IMR-90 (cell line): ENCODE results near the gene RPA3. TPM values are rescaled to one million over a fixed set of nuclear protein-coding genes. Genes with fewer than 3 reads are reported as not detected.

Experiments used
- ATAC-seq: fragments of 200-7000 bp; cut with Tn5 transposase; 2 replicates; pipeline ENCODE4 v1.9.1; 2020; ENCODE audit warnings: low read depth, mild to moderate bottlenecking, moderate library complexity
- BruUV-seq: library from RNA; stranded (reverse); fragments of 400-500 nt; replicated peaks from 2 replicates; lab custom pipeline; 2021; lab: Mats Ljungman, UMichigan
- CTCF ChIA-PET: fragments of 300-600 bp; formaldehyde crosslinking; extraction: SDS; loops from one replicate; lab custom pipeline; 2021; ENCODE audit warnings: antibody characterized with exemption; lab: Yijun Ruan, JAX
- POLR2A ChIA-PET: fragments of 300-600 bp; sonication (Branson Sonifier 250); formaldehyde crosslinking; loops from one replicate; lab custom pipeline; 2022; ENCODE audit warnings: antibody characterized with exemption; ENCODE audit not compliant: unreplicated experiment; lab: Charles Lee
- DNase-seq: peaks from one replicate; pipeline ENCODE4 v3.0.0; 2013
- H2AFZ ChIP-seq: replicated peaks from 2 replicates; pipeline ENCODE3; 2013; ENCODE audit warnings: low read length, mild to moderate bottlenecking; ENCODE audit not compliant: poor library complexity
- H2AK5ac ChIP-seq: 2 replicates; pipeline ENCODE4 v1.6.1; 2013; ENCODE audit warnings: low read depth, low read length, inconsistent platforms
- H2AK9ac ChIP-seq: replicated peaks from 2 replicates; pipeline ENCODE3; 2013; ENCODE audit warnings: mild to moderate bottlenecking, low read depth, low read length, moderate library complexity; ENCODE audit not compliant: poor library complexity
- H2BK120ac ChIP-seq: 2 replicates; pipeline ENCODE4 v1.6.1; 2013; ENCODE audit warnings: low read depth, low read length, inconsistent platforms
- H2BK15ac ChIP-seq: 3 replicates; pipeline ENCODE4 v1.6.1; 2013; ENCODE audit warnings: low read depth, low read length, inconsistent platforms
- H2BK20ac ChIP-seq: 2 replicates; pipeline ENCODE4 v1.6.1; 2013; ENCODE audit warnings: low read depth, mild to moderate bottlenecking, inconsistent platforms, low read length, moderate library complexity
- H2BK5ac ChIP-seq: 2 replicates; pipeline ENCODE4 v1.6.1; 2013; ENCODE audit warnings: mild to moderate bottlenecking, low read depth, low read length, inconsistent platforms; ENCODE audit not compliant: poor library complexity, severe bottlenecking
- H3K14ac ChIP-seq: replicated peaks from 2 replicates; pipeline ENCODE4 v1.6.1; 2013; ENCODE audit warnings: low read depth, low read length, inconsistent platforms
- H3K18ac ChIP-seq: 2 replicates; pipeline ENCODE4 v1.6.1; 2013; ENCODE audit warnings: low read depth, low read length, control low read depth
- H3K23ac ChIP-seq: 2 replicates; pipeline ENCODE4 v1.6.1; 2013; ENCODE audit warnings: low read depth, low read length, inconsistent platforms
- H3K27ac ChIP-seq: 2 replicates; pipeline ENCODE4 v1.5.1; 2013; ENCODE audit warnings: mild to moderate bottlenecking, control low read depth, low read length; ENCODE audit not compliant: insufficient read depth
- H3K27me3 ChIP-seq: 2 replicates; pipeline ENCODE4 v1.6.1; 2013; ENCODE audit warnings: low read length; ENCODE audit not compliant: control insufficient read depth, insufficient read depth
- H3K36me3 ChIP-seq: 2 replicates; pipeline ENCODE4 v1.6.1; 2013; ENCODE audit warnings: low read length, mixed read lengths; ENCODE audit not compliant: control insufficient read depth, insufficient read depth
- H3K4ac ChIP-seq: 2 replicates; pipeline ENCODE4 v1.6.1; 2013; ENCODE audit warnings: low read depth, low read length, inconsistent platforms
- H3K4me1 ChIP-seq: 2 replicates; pipeline ENCODE4 v1.6.1; 2013; ENCODE audit warnings: low read length, mixed read lengths; ENCODE audit not compliant: control insufficient read depth, insufficient read depth
- H3K4me2 ChIP-seq: 2 replicates; pipeline ENCODE4 v1.6.1; 2013; ENCODE audit warnings: low read depth, mild to moderate bottlenecking, control low read depth, low read length, moderate library complexity
- H3K4me3 ChIP-seq: 2 replicates; pipeline ENCODE4 v1.5.1; 2013; ENCODE audit warnings: low read depth, mild to moderate bottlenecking, control low read depth, low read length, moderate library complexity; ENCODE audit not compliant: insufficient read depth
- H3K56ac ChIP-seq: 2 replicates; pipeline ENCODE4 v1.6.1; 2013; ENCODE audit warnings: low read length, inconsistent platforms; ENCODE audit not compliant: insufficient read depth; ENCODE audit errors: extremely low read depth
- H3K79me1 ChIP-seq, 2 experiments: 2 replicates each; pipeline ENCODE4 v1.6.1; 2013; ENCODE audit warnings: low read length in 2 of 2, inconsistent platforms in 1 of 2, low read depth in 1 of 2
- H3K9ac ChIP-seq: 2 replicates; pipeline ENCODE4 v1.6.1; 2013; ENCODE audit warnings: low read depth, low read length, control low read depth
- H3K9me1 ChIP-seq: 2 replicates; pipeline ENCODE4 v1.6.1; 2013; ENCODE audit warnings: low read length, inconsistent platforms; ENCODE audit not compliant: insufficient read depth
- H3K9me3 ChIP-seq: 2 replicates; pipeline ENCODE4 v1.6.1; 2013; ENCODE audit warnings: low read length; ENCODE audit not compliant: control insufficient read depth, insufficient read depth
- H4K20me1 ChIP-seq: 2 replicates; pipeline ENCODE4 v1.6.1; 2013; ENCODE audit warnings: low read length, inconsistent platforms; ENCODE audit not compliant: insufficient read depth
- H4K5ac ChIP-seq: 2 replicates; pipeline ENCODE4 v1.6.1; 2013; ENCODE audit warnings: mild to moderate bottlenecking, low read depth, low read length, control low read depth
- H4K8ac ChIP-seq, 2 experiments: 2 replicates each; pipeline ENCODE4 v1.6.1; 2013; ENCODE audit warnings: low read depth in 2 of 2, low read length in 2 of 2, control low read depth in 1 of 2, inconsistent platforms in 1 of 2
- H4K91ac ChIP-seq: 2 replicates; pipeline ENCODE4 v1.6.1; 2013; ENCODE audit warnings: low read depth, low read length, inconsistent platforms; ENCODE audit not compliant: insufficient read depth
- CHD1 ChIP-seq: IDR thresholded peaks from 2 replicates; pipeline ENCODE4 v1.6.1; 2012; ENCODE audit warnings: low read depth, low read length, improper control_type of control experiment
- RFX5 ChIP-seq: IDR thresholded peaks from 2 replicates; pipeline ENCODE4 v1.8.0; 2012; ENCODE audit warnings: low read depth, mild to moderate bottlenecking, low read length, moderate library complexity
- WGBS, 2 experiments: methylation state at CpG; one replicate each; pipeline versions ENCODE4 v1.1.5 to v1.1.7; 2013; ENCODE audit warnings: missing lambda C conversion rate in 2 of 2; ENCODE audit not compliant: insufficient read length in 1 of 2; ENCODE audit errors: extremely low coverage in 2 of 2; 5-methylcytosine and 5-hydroxymethylcytosine counted together
- dilution Hi-C: fragments of 300-500 bp; cut with HindIII; formaldehyde crosslinking; loops from one replicate; pipeline ENCODE4 v1.14.3; 2018; ENCODE audit warnings: low sequenced_read_pairs; ENCODE audit not compliant: unreplicated experiment
- in situ Hi-C: fragments of 300-500 bp; cut with MboI; formaldehyde crosslinking; loops from 3 replicates; pipeline ENCODE4 v1.14.3; 2019; ENCODE audit warnings: low sequenced_read_pairs, inconsistent platforms, mixed read lengths
- intact Hi-C: fragments of 100-400 bp; cut with micrococcal nuclease; formaldehyde crosslinking; loops from 2 replicates; pipeline ENCODE4 v1.10.0; 2022
- polyA plus RNA-seq, 3 experiments: library from polyadenylated mRNA; depleted of rRNA; stranded (reverse); fragments of >200 nt; gene quantifications; 2 replicates each; pipeline ENCODE4 v1.2.3, GENCODE V29; 2012; ENCODE audit warnings: low replicate concordance in 1 of 3
- total RNA-seq: library from RNA; depleted of rRNA; stranded (reverse); fragments of >200 nt; gene quantifications from 2 replicates; pipeline ENCODE4 v1.2.3, GENCODE V29; 2012
- TF ChIP-seq, protein P1 (sequence below): fragments of 150-350 bp; IDR thresholded peaks from 2 replicates; pipeline ENCODE4 v1.6.1; 2017; ENCODE audit warnings: mild to moderate bottlenecking, antibody characterized with exemption, low read length, low read depth

The RPA3 gene
- total and polyA plus RNA-seq, 2 of the 4 experiments (the other 2 are of a cell fraction): 12.7 to 21.1 TPM

DNA sequence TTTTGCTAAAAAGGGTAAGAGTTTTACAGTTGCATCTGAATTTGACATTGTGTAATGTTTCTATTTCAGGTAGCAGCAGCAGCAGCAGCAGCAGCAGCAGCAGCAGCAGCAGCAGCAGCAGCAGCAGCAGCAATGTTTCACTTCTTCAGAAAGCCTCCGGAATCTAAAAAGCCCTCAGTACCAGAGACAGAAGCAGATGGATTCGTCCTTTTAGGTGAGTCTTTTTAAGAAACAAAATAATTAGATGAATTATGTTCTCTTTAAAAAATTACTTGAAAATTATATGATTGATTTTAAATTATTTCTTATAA, 45.2 kb downstream of the RPA3 start:
- intact Hi-C loops: no loop called here
- H3K56ac ChIP-seq: no peak overlapping the region
- H3K14ac ChIP-seq: no peak overlapping the region
- H4K5ac ChIP-seq: no peak overlapping the region
- H3K4ac ChIP-seq: no peak overlapping the region
- DNase-seq (no peak), ATAC-seq (no peak)
- no peak overlapping the region for H3K27ac ChIP-seq
- no peak overlapping the region for H2AFZ ChIP-seq
- no peak overlapping the region for H2BK5ac ChIP-seq
- ChIA-PET CTCF (no interaction called here), POLR2A (no interaction called here)
- H3K9me3 ChIP-seq: no peaks in the 10 kb centered on the region
- no peaks in the 10 kb centered on the region for H4K20me1 ChIP-seq
- no peak overlapping the region for H2BK20ac ChIP-seq
- no peaks in the 10 kb centered on the region for H3K36me3 ChIP-seq
- no peak overlapping the region for H2BK120ac ChIP-seq
- H3K4me3 ChIP-seq: no peak overlapping the region
- H3K9ac ChIP-seq: no peak overlapping the region
- WGBS, 2 experiments: no CpG with 5 or more reads among the region's 2 CpGs
- H3K18ac ChIP-seq: no peak overlapping the region
- no peaks in the 10 kb centered on the region for H3K4me1 ChIP-seq
- H2BK15ac ChIP-seq: no peak overlapping the region
- no peak overlapping the region for H4K91ac ChIP-seq
- no peaks in the 10 kb centered on the region for H3K9me1 ChIP-seq
- H3K79me1 ChIP-seq: no peaks in the 10 kb centered on the region; a peak in 1 of 4 replicates
- dilution Hi-C loops: no loop called here
- no peak overlapping the region for H2AK9ac ChIP-seq
- in situ Hi-C loops: loop anchor here (25.0 kb wide), 1 partner anchor 539 kb away; no protein-coding TSS in a partner anchor
- no peak overlapping the region for H3K23ac ChIP-seq
- H3K4me2 ChIP-seq: no peak overlapping the region
- H3K27me3 ChIP-seq: no peaks in the 10 kb centered on the region
- BruUV-seq: no TSS peak
- no peak overlapping the region for H4K8ac ChIP-seq
- H2AK5ac ChIP-seq: no peak overlapping the region
- TF ChIP-seq RFX5 (no peak), CHD1 (no peak)
- TF ChIP-seq, protein P1, sequence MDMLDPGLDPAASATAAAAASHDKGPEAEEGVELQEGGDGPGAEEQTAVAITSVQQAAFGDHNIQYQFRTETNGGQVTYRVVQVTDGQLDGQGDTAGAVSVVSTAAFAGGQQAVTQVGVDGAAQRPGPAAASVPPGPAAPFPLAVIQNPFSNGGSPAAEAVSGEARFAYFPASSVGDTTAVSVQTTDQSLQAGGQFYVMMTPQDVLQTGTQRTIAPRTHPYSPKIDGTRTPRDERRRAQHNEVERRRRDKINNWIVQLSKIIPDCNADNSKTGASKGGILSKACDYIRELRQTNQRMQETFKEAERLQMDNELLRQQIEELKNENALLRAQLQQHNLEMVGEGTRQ: no peak
